Left ventricle myocardium inferior (tissue), 1 donor: ENCODE measurements around the gene RASGRP2. TPM values are rescaled to one million over a fixed set of nuclear protein-coding genes. Genes with fewer than 3 reads are reported as not detected.

ENCODE experiments used
- DNase-seq: peaks from one replicate; pipeline ENCODE4 v3.0.0-alpha.2; 2020
- H3K27ac ChIP-seq: fragments of 200-600 bp; replicated peaks from 2 replicates; pipeline ENCODE4 v1.8.0; 2021
- H3K27me3 ChIP-seq: fragments of 200-600 bp; 2 replicates; pipeline ENCODE4 v1.8.0; 2021; ENCODE audit warnings: low read depth
- H3K36me3 ChIP-seq: fragments of 200-600 bp; 2 replicates; pipeline ENCODE4 v1.8.0; 2021
- H3K4me1 ChIP-seq: fragments of 200-600 bp; 2 replicates; pipeline ENCODE4 v1.8.0; 2021
- H3K4me3 ChIP-seq: fragments of 200-600 bp; 2 replicates; pipeline ENCODE4 v1.8.0; 2021; ENCODE audit warnings: mild to moderate bottlenecking, moderate library complexity
- H3K9me3 ChIP-seq: fragments of 200-600 bp; replicated peaks from 2 replicates; pipeline ENCODE4 v1.8.0; 2021
- intact Hi-C: fragments of 100-400 bp; cut with micrococcal nuclease; formaldehyde crosslinking; loops from one replicate; pipeline ENCODE4 v1.11.0; 2022
- total RNA-seq: library from RNA; stranded (reverse); fragmentation: NEBNext Ultra II Directional; extraction: Animal tissue kit (Norgen Biotek cat#: 25700); gene quantifications from one replicate; pipeline ENCODE4 v1.2.1, GENCODE V29; 2021
- TF ChIP-seq, protein P1 (sequence below): fragments of 200-600 bp; IDR thresholded peaks from 2 replicates; pipeline ENCODE4 v1.8.0; 2021; ENCODE audit warnings: antibody characterized with exemption, mild to moderate bottlenecking, borderline replicate concordance
- donor health status: DM: no; HTN: yes; CAD: no; lungs with severe emphysema.

Gene RASGRP2
- total RNA-seq, 1 donor from 2014 or later: 21.1 TPM

DNA sequence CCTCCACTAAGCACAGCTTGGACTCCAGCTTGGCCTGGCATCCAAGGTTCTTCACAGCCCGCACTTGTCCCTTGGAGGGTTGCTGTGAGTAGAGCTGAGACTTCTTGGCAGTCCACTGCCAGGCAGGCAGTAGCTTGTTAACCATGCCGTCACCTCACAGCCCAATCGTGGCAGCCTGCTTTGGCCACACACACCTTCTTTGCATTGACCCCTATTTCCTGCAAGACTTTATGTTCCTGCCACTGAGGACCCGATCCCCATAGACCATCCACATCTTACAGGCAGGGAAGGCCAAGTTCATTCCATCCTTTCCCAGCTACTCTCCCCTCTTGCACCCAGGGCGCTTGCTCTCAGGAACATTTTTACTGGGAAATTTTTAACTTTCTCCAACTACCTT is 18.3 kb upstream of the RASGRP2 start:
- no peak overlapping the region for H3K4me3 ChIP-seq
- no peak for DNase-seq
- peak overlapping the region; percentile 89 for H3K27ac ChIP-seq
- TF ChIP-seq, protein P1, sequence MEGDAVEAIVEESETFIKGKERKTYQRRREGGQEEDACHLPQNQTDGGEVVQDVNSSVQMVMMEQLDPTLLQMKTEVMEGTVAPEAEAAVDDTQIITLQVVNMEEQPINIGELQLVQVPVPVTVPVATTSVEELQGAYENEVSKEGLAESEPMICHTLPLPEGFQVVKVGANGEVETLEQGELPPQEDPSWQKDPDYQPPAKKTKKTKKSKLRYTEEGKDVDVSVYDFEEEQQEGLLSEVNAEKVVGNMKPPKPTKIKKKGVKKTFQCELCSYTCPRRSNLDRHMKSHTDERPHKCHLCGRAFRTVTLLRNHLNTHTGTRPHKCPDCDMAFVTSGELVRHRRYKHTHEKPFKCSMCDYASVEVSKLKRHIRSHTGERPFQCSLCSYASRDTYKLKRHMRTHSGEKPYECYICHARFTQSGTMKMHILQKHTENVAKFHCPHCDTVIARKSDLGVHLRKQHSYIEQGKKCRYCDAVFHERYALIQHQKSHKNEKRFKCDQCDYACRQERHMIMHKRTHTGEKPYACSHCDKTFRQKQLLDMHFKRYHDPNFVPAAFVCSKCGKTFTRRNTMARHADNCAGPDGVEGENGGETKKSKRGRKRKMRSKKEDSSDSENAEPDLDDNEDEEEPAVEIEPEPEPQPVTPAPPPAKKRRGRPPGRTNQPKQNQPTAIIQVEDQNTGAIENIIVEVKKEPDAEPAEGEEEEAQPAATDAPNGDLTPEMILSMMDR: no peak
- intact Hi-C loops: no loop called here
- peaks cover 82% of the 10 kb centered on the region for H3K4me1 ChIP-seq
- peaks cover 46% of the 10 kb centered on the region for H3K36me3 ChIP-seq
- H3K27me3 ChIP-seq: no peaks in the 10 kb centered on the region
- no peaks in the 10 kb centered on the region for H3K9me3 ChIP-seq

DNA sequence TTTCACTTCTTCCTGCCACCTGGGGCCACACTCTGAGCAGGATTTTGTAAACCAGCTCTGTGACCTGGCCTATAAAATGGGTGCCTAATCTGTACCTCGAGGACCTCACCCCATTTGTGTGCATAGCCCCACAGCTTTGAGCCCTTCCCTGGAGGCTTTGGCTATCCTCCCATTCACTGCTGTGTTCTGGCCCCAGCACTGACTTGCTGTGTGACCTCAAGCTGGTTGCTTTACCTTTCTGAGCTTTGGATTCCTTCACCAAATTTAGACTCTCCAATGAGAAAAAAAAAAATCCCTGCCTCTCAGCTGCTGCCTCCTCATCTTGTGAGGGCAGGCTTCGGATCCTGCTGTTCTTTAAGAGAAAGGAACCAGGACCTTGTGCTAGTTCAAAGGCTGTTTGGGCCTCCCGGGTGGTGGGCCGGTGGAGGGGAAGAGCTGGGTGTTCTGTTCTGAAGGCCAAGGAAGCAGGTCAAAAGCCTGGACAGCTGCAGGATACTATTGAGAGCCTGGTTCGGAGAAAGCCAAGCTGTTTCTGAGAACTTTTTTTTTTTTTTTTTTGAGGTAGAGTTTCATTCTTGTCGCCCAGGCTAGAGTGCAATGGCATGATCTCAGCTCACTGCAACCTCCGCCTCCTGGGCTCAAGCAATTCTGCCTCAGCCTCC is 16.9 kb upstream of the RASGRP2 start:
- H3K4me3 ChIP-seq: no peak overlapping the region
- DNase-seq: no peak
- peak overlapping the region; percentile 89 for H3K27ac ChIP-seq
- intact Hi-C loops: no loop called here
- H3K4me1 ChIP-seq: peaks cover 83% of the 10 kb centered on the region
- H3K9me3 ChIP-seq: no peaks in the 10 kb centered on the region
- H3K36me3 ChIP-seq: peaks cover 33% of the 10 kb centered on the region
- TF ChIP-seq, protein P1: no peak
- no peaks in the 10 kb centered on the region for H3K27me3 ChIP-seq

DNA sequence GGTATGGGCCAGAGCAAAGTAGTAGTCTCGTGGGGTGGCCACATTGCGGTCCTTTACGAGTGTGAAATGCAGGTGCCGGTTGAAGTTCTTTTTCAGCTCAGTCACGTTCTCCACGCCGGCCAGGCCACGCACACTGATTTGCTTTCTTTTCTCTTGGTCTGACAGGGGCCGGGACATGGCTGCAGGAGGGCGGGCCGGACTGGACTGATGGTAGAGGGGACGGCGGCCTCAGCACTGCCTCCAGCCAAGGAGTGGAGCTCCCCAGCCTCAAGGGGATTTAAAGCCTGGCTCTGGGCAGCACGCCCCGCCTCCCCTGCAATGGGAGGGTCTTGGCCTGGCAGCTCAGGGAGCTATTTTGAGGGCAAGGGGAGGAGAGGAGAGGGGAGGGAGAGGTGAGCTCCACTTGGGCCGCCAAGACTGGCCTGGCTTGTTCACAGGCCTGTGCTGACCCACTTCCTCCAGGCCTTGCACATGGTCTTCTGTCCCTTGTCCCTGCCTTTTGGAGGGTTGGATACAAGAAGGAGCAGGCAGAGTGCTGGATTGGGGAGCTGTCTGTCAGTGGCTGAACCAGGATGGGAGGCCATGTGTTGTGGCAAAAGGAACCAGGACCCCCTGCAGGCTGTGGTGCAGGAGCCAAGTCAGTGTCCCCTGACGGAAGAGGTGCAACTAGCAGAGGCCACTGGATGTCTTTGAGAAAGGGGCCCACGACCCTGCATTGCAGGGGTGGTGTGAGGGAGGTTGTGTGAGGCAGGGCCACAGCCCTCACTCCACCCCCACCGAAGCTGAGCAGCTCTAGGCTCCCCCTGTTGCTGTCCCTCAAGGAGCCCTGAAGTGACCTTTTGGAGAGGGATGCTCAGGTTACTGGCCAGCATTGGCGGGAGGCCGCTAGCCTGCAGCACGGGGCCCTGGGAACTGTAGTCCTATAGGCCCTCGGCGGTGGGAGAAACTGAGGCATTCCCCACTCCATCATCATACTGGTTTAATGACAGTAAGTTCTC is 16.1 kb upstream of the RASGRP2 start, which contains the start of gene PYGM:
Gene PYGM, minus strand, starts transcription at position 253 of the 998 bp plus-strand sequence. Its CDS starts 76 bp downstream, at position 177.
- TF ChIP-seq, protein P1: no peak
- Histone ChIP-seq H3K36me3 (peaks cover 24% of the 10 kb centered on the region), H3K4me3 (peak within 1 kb of the TSS; percentile 69), H3K27me3 (no peaks in the 10 kb centered on the region), H3K27ac (peak within 1 kb of the TSS; percentile 89), H3K4me1 (peaks cover 74% of the 10 kb centered on the region), H3K9me3 (no peaks in the 10 kb centered on the region)
- intact Hi-C loops: no loop called here
- DNase-seq: peak; percentile 89

DNA sequence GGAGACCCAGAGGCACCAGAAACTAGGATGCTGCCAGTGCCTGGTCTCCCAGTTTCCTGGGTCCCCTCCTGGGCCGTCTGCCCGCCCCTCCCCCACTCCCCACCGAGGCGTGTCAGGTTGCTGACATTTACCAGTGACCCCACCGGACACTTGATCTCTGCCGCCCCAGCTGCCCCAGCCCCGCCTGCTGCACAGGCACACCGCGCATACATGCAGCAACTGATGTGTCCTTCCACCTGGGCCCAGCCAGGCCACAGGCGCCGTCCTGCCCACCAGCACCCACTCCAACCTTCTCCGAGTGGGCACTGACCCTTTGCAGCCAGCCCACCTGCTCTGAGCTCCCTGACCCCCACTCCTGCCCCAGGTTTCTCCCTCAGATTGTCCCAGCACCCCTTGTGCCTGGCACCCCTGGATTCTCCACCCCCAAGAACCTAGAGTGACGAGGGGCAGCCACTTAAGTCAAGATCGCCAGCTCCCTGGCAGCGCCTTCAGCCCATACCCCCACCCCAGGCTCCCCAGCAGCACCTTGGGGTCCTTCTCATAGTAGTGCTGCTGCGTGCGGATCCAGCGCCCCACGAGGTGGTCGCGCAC is 15.3 kb upstream of the RASGRP2 start:
- H3K27ac ChIP-seq: peak overlapping the region; percentile 89
- peaks cover 66% of the 10 kb centered on the region for H3K4me1 ChIP-seq
- H3K36me3 ChIP-seq: peaks cover 16% of the 10 kb centered on the region
- peak overlapping the region; percentile 69 for H3K4me3 ChIP-seq
- no peaks in the 10 kb centered on the region for H3K27me3 ChIP-seq
- no peak for DNase-seq
- TF ChIP-seq, protein P1: no peak
- no peaks in the 10 kb centered on the region for H3K9me3 ChIP-seq
- intact Hi-C loops: no loop called here

DNA sequence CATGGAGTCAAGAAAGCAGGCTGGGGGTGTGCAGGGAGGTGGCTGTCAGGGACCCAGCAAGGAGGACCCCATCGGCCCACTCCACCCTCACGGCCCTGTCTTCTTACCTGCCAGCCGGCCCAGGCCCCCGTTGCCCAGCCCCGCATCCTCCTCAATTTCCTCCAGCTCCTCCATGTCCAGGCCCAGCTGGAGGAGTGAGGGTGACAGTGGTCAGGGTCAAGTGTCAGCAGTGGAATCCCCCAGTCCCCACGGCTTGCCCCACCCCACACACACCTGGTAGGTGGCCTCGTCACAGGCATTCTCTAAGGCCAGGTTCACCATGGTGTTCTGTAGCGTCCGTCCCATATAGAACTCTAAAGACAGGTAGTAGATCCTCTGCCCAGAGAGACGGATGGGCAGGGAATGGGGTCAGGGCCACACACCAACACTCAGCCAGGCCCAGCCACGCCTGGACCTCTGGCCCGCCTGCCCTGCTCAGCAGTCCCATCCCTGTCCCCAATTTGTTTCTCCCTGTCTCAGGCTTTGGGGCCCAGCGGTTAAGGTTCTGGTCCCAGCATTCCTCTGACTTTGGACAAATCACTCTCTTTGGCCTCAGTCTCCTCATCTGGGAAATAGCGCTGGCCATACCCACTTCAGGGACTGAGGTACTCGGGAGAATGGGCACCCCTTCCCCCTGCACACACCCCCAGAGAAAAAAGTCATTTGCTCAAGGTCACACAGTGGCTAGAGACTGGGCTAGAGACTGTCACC is 14.6 kb upstream of the RASGRP2 start:
- TF ChIP-seq, protein P1: no peak
- Histone ChIP-seq H3K4me3 (peak overlapping the region; percentile 69), H3K9me3 (no peaks in the 10 kb centered on the region), H3K27ac (peak overlapping the region; percentile 89), H3K27me3 (no peaks in the 10 kb centered on the region), H3K36me3 (peaks cover 13% of the 10 kb centered on the region), H3K4me1 (peaks cover 59% of the 10 kb centered on the region)
- no peak for DNase-seq
- intact Hi-C loops: no loop called here
